Tibial artery (tissue), 4 donors: ENCODE data around the gene HSPBP1.

Experiments used
- DNase-seq, 2 donors: peaks; one replicate each; pipeline ENCODE4 v3.0.0-alpha.2; 2019
- H3K27ac ChIP-seq, 2 donors: fragments of 200-600 bp; sonication (generic) in 1 of 2; 1 replicate in 1 of 2; 2 replicates in 1 of 2; pipeline ENCODE4 v1.5.1; 2018 to 2019; ENCODE audit warnings: mild to moderate bottlenecking in 1 of 2
- H3K27me3 ChIP-seq, 2 donors: fragments of 200-600 bp; sonication (generic) in 1 of 2; one replicate each; pipeline versions ENCODE4 v1.5.1 to v1.6.0; 2016 to 2019
- H3K36me3 ChIP-seq, 3 donors: fragments of 200-600 bp; sonication (generic) in 2 of 3; one replicate each; pipeline ENCODE4 v1.5.1; 2016 to 2019; ENCODE audit warnings: mild to moderate bottlenecking in 2 of 3
- H3K4me1 ChIP-seq, 4 donors: fragments of 200-600 bp; sonication (generic) in 2 of 4; 1 replicate in 3 of 4; 2 replicates in 1 of 4; pipeline ENCODE4 v1.5.1; 2016 to 2019
- H3K4me3 ChIP-seq, 2 donors: fragments of 200-600 bp; sonication (generic) in 1 of 2; 1 replicate in 1 of 2; 2 replicates in 1 of 2; pipeline ENCODE4 v1.5.1; 2018 to 2019; ENCODE audit warnings: mild to moderate bottlenecking in 2 of 2
- H3K9me3 ChIP-seq, 3 donors: fragments of 200-600 bp; sonication (generic) in 1 of 3; one replicate each; pipeline ENCODE4 v1.5.1; 2016 to 2019
- intact Hi-C: fragments of 100-400 bp; cut with DNase I; formaldehyde crosslinking; loops from one replicate; pipeline ENCODE4 v1.15.0; 2023; ENCODE audit warnings: low total_unique reads
- TF ChIP-seq, protein P1 (sequence below), 2 experiments: fragments of 200-600 bp in 1 of 2; fragments of 450-650 bp in 1 of 2; IDR thresholded peaks; one replicate each; pipeline ENCODE4 v1.5.1; 2017 to 2019; ENCODE audit warnings: antibody characterized with exemption in 2 of 2, mild to moderate bottlenecking in 1 of 2, moderate library complexity in 1 of 2

Gene HSPBP1

GRCh38 chr19:55238030-55238429 lies 41.9 kb downstream of the HSPBP1 start:
- no peak for DNase-seq
- intact Hi-C loops, result no loop called here
- Histone ChIP-seq H3K9me3 (no peaks in the 10 kb centered on the region), H3K4me3 (no peak overlapping the region), H3K27ac (no peak overlapping the region), H3K27me3 (no peaks in the 10 kb centered on the region), H3K36me3 (peaks cover 80 to 98% (median 84%) of the 10 kb centered on the region in 3 donors), H3K4me1 (no peaks in the 10 kb centered on the region)
- TF ChIP-seq, protein P1, sequence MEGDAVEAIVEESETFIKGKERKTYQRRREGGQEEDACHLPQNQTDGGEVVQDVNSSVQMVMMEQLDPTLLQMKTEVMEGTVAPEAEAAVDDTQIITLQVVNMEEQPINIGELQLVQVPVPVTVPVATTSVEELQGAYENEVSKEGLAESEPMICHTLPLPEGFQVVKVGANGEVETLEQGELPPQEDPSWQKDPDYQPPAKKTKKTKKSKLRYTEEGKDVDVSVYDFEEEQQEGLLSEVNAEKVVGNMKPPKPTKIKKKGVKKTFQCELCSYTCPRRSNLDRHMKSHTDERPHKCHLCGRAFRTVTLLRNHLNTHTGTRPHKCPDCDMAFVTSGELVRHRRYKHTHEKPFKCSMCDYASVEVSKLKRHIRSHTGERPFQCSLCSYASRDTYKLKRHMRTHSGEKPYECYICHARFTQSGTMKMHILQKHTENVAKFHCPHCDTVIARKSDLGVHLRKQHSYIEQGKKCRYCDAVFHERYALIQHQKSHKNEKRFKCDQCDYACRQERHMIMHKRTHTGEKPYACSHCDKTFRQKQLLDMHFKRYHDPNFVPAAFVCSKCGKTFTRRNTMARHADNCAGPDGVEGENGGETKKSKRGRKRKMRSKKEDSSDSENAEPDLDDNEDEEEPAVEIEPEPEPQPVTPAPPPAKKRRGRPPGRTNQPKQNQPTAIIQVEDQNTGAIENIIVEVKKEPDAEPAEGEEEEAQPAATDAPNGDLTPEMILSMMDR (IDR thresholded peaks at IDR 0.05), result no peak

GRCh38 chr19:55232986-55233385 lies 46.9 kb downstream of the HSPBP1 start:
- Histone ChIP-seq H3K4me1 (no peaks in the 10 kb centered on the region), H3K9me3 (no peaks in the 10 kb centered on the region), H3K27ac (no peak overlapping the region), H3K36me3 (peaks cover 72 to 98% (median 84%) of the 10 kb centered on the region in 3 donors), H3K4me3 (no peak overlapping the region), H3K27me3 (no peaks in the 10 kb centered on the region)
- TF ChIP-seq, protein P1 (IDR thresholded peaks at IDR 0.05), result no peak
- no peak for DNase-seq
- intact Hi-C loops, result no loop called here

DNA sequence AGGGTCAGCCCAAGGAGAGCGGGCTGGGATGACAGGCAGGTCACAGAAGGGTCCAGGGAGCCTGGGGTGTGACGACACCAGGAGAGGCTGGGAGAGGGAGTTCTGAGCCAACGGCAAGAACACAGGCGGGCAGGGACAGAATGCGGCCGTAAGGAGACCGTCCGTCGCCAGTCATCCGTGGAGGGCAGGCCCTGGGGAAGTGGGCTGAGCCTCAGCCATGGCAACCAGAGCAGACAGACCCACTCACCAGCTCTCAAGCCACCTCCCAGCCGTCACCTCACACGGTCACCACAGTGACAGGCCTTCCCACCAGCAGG lies 47.7 kb downstream of the HSPBP1 start:
- TF ChIP-seq, protein P1 (IDR thresholded peaks at IDR 0.05), result no peak
- intact Hi-C loops, result no loop called here
- Histone ChIP-seq H3K27ac (no peak overlapping the region), H3K4me1 (no peaks in the 10 kb centered on the region), H3K9me3 (no peaks in the 10 kb centered on the region), H3K36me3 (peaks cover 65 to 98% (median 84%) of the 10 kb centered on the region in 3 donors), H3K4me3 (no peak overlapping the region), H3K27me3 (no peaks in the 10 kb centered on the region)
- no peak for DNase-seq

GRCh38 chr19:55231391-55232285 lies 48.3 kb downstream of the HSPBP1 start:
- H3K36me3 ChIP-seq, result peaks cover 59 to 98% (median 80%) of the 10 kb centered on the region in 3 donors
- no peaks in the 10 kb centered on the region for H3K27me3 ChIP-seq
- DNase-seq, result no peak
- TF ChIP-seq, protein P1 (IDR thresholded peaks at IDR 0.05), result no peak
- no peak overlapping the region for H3K27ac ChIP-seq
- H3K4me1 ChIP-seq, result no peaks in the 10 kb centered on the region
- no peaks in the 10 kb centered on the region for H3K9me3 ChIP-seq
- H3K4me3 ChIP-seq, result no peak overlapping the region
- intact Hi-C loops, result no loop called here

GRCh38 chr19:55230780-55231179 lies 49.1 kb downstream of the HSPBP1 start:
- no peaks in the 10 kb centered on the region for H3K9me3 ChIP-seq
- intact Hi-C loops, result no loop called here
- H3K27ac ChIP-seq, result no peak overlapping the region
- H3K36me3 ChIP-seq, result peaks cover 50 to 97% (median 72%) of the 10 kb centered on the region in 3 donors
- DNase-seq, result no peak
- no peaks in the 10 kb centered on the region for H3K27me3 ChIP-seq
- TF ChIP-seq, protein P1 (IDR thresholded peaks at IDR 0.05), result no peak
- H3K4me3 ChIP-seq, result no peak overlapping the region
- H3K4me1 ChIP-seq, result no peaks in the 10 kb centered on the region
